ENCODE results near the gene USP15.

The USP15 gene

GRCh38 chr12:62217466-62218194 is 42.6 kb upstream of the USP15 start (continued):
- TF ChIP-seq, protein P1, sequence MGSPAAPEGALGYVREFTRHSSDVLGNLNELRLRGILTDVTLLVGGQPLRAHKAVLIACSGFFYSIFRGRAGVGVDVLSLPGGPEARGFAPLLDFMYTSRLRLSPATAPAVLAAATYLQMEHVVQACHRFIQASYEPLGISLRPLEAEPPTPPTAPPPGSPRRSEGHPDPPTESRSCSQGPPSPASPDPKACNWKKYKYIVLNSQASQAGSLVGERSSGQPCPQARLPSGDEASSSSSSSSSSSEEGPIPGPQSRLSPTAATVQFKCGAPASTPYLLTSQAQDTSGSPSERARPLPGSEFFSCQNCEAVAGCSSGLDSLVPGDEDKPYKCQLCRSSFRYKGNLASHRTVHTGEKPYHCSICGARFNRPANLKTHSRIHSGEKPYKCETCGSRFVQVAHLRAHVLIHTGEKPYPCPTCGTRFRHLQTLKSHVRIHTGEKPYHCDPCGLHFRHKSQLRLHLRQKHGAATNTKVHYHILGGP (tag by site-specific recombination; IDR thresholded peaks at IDR 0.05), result no peak
- no peak for TF ChIP-seq SALL2 (tag by site-specific recombination; IDR thresholded peaks at IDR 0.05; ENCODE audit: borderline replicate concordance)
- no peak for TF ChIP-seq ZNF292 (tag by site-specific recombination; IDR thresholded peaks at IDR 0.05; ENCODE audit: borderline replicate concordance, low read depth)
- no peak for TF ChIP-seq ZNF10 (tag by site-specific recombination; IDR thresholded peaks at IDR 0.05)
- peak; percentile 66 for TF ChIP-seq ZNF623 (tag by site-specific recombination; IDR thresholded peaks at IDR 0.05)
- TF ChIP-seq ZNF664 (tag by site-specific recombination; IDR thresholded peaks at IDR 0.05), result peak; percentile 35; the same call in 1 of the 2 replicates
- no peak for TF ChIP-seq ZNF239 (tag by site-specific recombination; IDR thresholded peaks at IDR 0.05)
- no peak for TF ChIP-seq ZNF350 (tag by site-specific recombination; IDR thresholded peaks at IDR 0.05)
- no peak for TF ChIP-seq ZNF175 (tag by site-specific recombination; IDR thresholded peaks at IDR 0.05)
- TF ChIP-seq ZNF777 (tag by site-specific recombination; IDR thresholded peaks at IDR 0.05; ENCODE audit: borderline replicate concordance), result no peak
- TF ChIP-seq ZNF677 (tag by site-specific recombination; IDR thresholded peaks at IDR 0.05), result no peak
- TF ChIP-seq HOXC10 (CRISPR knock-in tag; IDR thresholded peaks at IDR 0.05), result no peak
- no peak for TF ChIP-seq ZNF23 (tag by site-specific recombination; IDR thresholded peaks at IDR 0.05; ENCODE audit: borderline replicate concordance)
- TF ChIP-seq GLIS2 (tag by site-specific recombination; IDR thresholded peaks at IDR 0.05), result no peak
- TF ChIP-seq, protein P2, sequence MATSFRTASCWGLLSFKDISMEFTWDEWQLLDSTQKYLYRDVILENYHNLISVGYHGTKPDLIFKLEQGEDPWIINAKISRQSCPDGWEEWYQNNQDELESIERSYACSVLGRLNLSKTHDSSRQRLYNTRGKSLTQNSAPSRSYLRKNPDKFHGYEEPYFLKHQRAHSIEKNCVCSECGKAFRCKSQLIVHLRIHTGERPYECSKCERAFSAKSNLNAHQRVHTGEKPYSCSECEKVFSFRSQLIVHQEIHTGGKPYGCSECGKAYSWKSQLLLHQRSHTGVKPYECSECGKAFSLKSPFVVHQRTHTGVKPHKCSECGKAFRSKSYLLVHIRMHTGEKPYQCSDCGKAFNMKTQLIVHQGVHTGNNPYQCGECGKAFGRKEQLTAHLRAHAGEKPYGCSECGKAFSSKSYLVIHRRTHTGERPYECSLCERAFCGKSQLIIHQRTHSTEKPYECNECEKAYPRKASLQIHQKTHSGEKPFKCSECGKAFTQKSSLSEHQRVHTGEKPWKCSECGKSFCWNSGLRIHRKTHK (tag by site-specific recombination; IDR thresholded peaks at IDR 0.05), result no peak
- no peak for TF ChIP-seq ZNF223 (tag by site-specific recombination; IDR thresholded peaks at IDR 0.05)
- TF ChIP-seq ZNF571 (tag by site-specific recombination; IDR thresholded peaks at IDR 0.05), result no peak
- TF ChIP-seq ZNF404 (tag by site-specific recombination; IDR thresholded peaks at IDR 0.05), result no peak
- TF ChIP-seq ZNF585B (tag by site-specific recombination; IDR thresholded peaks at IDR 0.05), result no peak
- TF ChIP-seq ZNF670 (tag by site-specific recombination; IDR thresholded peaks at IDR 0.05; ENCODE audit: low read depth), result no peak
- no peak for TF ChIP-seq ZBTB7A (tag by site-specific recombination; IDR thresholded peaks at IDR 0.05; ENCODE audit: low read depth)
- peak; percentile 17 for TF ChIP-seq ZNF529 (tag by site-specific recombination; IDR thresholded peaks at IDR 0.05; ENCODE audit: insufficient replicate concordance)
- TF ChIP-seq ZNF561 (tag by site-specific recombination; IDR thresholded peaks at IDR 0.05; ENCODE audit: borderline replicate concordance), result no peak
- no peak for TF ChIP-seq ZSCAN16 (tag by site-specific recombination; IDR thresholded peaks at IDR 0.05)
- TF ChIP-seq, protein P3, sequence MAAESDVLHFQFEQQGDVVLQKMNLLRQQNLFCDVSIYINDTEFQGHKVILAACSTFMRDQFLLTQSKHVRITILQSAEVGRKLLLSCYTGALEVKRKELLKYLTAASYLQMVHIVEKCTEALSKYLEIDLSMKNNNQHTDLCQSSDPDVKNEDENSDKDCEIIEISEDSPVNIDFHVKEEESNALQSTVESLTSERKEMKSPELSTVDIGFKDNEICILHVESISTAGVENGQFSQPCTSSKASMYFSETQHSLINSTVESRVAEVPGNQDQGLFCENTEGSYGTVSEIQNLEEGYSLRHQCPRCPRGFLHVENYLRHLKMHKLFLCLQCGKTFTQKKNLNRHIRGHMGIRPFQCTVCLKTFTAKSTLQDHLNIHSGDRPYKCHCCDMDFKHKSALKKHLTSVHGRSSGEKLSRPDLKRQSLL (tag by site-specific recombination; IDR thresholded peaks at IDR 0.05), result no peak
- no peak for TF ChIP-seq ZNF24 (tag by site-specific recombination; IDR thresholded peaks at IDR 0.05)
- peak; percentile 77 for TF ChIP-seq ZNF555 (tag by site-specific recombination; conservative IDR thresholded peaks at IDR 0.05)
- TF ChIP-seq, protein P4, sequence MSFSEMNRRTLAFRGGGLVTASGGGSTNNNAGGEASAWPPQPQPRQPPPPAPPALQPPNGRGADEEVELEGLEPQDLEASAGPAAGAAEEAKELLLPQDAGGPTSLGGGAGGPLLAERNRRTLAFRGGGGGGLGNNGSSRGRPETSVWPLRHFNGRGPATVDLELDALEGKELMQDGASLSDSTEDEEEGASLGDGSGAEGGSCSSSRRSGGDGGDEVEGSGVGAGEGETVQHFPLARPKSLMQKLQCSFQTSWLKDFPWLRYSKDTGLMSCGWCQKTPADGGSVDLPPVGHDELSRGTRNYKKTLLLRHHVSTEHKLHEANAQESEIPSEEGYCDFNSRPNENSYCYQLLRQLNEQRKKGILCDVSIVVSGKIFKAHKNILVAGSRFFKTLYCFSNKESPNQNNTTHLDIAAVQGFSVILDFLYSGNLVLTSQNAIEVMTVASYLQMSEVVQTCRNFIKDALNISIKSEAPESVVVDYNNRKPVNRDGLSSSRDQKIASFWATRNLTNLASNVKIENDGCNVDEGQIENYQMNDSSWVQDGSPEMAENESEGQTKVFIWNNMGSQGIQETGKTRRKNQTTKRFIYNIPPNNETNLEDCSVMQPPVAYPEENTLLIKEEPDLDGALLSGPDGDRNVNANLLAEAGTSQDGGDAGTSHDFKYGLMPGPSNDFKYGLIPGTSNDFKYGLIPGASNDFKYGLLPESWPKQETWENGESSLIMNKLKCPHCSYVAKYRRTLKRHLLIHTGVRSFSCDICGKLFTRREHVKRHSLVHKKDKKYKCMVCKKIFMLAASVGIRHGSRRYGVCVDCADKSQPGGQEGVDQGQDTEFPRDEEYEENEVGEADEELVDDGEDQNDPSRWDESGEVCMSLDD (tag by site-specific recombination; IDR thresholded peaks at IDR 0.05), result no peak
- TF ChIP-seq ZFP41 (tag by site-specific recombination; IDR thresholded peaks at IDR 0.05; ENCODE audit: borderline replicate concordance), result no peak
- no peak for TF ChIP-seq PBX3 (CRISPR knock-in tag; IDR thresholded peaks at IDR 0.05)
- TF ChIP-seq ZNF560 (tag by site-specific recombination; IDR thresholded peaks at IDR 0.05; ENCODE audit: borderline replicate concordance), result peak; percentile 40; the same call in 1 of the 2 replicates
- TF ChIP-seq ZNF335 (tag by site-specific recombination; conservative IDR thresholded peaks at IDR 0.05), result no peak
